GM18861 (cell line): ENCODE measurements around the gene NUDT21.
A peak's percentile ranks its signal among the peaks of the same experiment; 100 is the strongest.
"Not testable (repeated sequence)": the region's sequence is repeated elsewhere in the genome, so short reads cannot be mapped to it uniquely, and the experiment has no call there.

Source experiments
- ATAC-seq: cut with Tn5 transposase; IDR thresholded peaks from one replicate; pipeline ENCODE4 v1.9.1; 2021; ENCODE audit not compliant: unreplicated experiment

NUDT21 gene

GRCh38 chr16:56450986-56451752 lies at the start of gene NUDT21, which contains the start of gene OGFOD1:
NUDT21 (minus strand) TSS chr16:56451332; CDS start chr16:56451202, 130 bp downstream.
OGFOD1 (plus strand) TSS chr16:56451554; CDS start chr16:56451613, 59 bp downstream.
- ATAC-seq, result peak; percentile 93

- no peak for ATAC-seq
Measured at GRCh38 chr16:56493815-56494214, 42.7 kb upstream of the NUDT21 start.

- ATAC-seq, result no peak
Measured at GRCh38 chr16:56493126-56493525, 42.0 kb upstream of the NUDT21 start.

GRCh38 chr16:56491657-56492261 lies 40.6 kb upstream of the NUDT21 start:
- ATAC-seq, result no peak

GRCh38 chr16:56488868-56489267 lies 37.7 kb upstream of the NUDT21 start:
- not testable (repeated sequence) for ATAC-seq

GRCh38 chr16:56488035-56488434 lies 36.9 kb upstream of the NUDT21 start:
- ATAC-seq, result no peak

- no peak for ATAC-seq
Measured at GRCh38 chr16:56483394-56483793, 32.3 kb upstream of the NUDT21 start.

GRCh38 chr16:56482683-56483236 lies 31.6 kb upstream of the NUDT21 start:
- ATAC-seq, result no peak

GRCh38 chr16:56481468-56482122 lies 30.5 kb upstream of the NUDT21 start:
- ATAC-seq, result no peak

GRCh38 chr16:56480776-56481467 lies 29.8 kb upstream of the NUDT21 start:
- no peak for ATAC-seq

GRCh38 chr16:56479469-56479868 lies 28.3 kb upstream of the NUDT21 start:
- ATAC-seq, result no peak

- no peak for ATAC-seq
Measured at GRCh38 chr16:56478281-56479049, 27.3 kb upstream of the NUDT21 start.

GRCh38 chr16:56477096-56477878 lies 26.2 kb upstream of the NUDT21 start:
- ATAC-seq, result no peak

GRCh38 chr16:56475201-56475600 lies 24.1 kb upstream of the NUDT21 start:
- ATAC-seq, result no peak

GRCh38 chr16:56470666-56471065 lies 19.5 kb upstream of the NUDT21 start:
- no peak for ATAC-seq

GRCh38 chr16:56470232-56470631 lies 19.1 kb upstream of the NUDT21 start:
- ATAC-seq, result no peak

- ATAC-seq, result no peak
Measured at GRCh38 chr16:56469748-56470147, 18.6 kb upstream of the NUDT21 start.

GRCh38 chr16:56468800-56469199 lies 17.7 kb upstream of the NUDT21 start:
- no peak for ATAC-seq

- ATAC-seq, result no peak
Measured at GRCh38 chr16:56466344-56466743, 15.2 kb upstream of the NUDT21 start.
